ENCODE results near the gene SKAP1.

The SKAP1 gene

DNA sequence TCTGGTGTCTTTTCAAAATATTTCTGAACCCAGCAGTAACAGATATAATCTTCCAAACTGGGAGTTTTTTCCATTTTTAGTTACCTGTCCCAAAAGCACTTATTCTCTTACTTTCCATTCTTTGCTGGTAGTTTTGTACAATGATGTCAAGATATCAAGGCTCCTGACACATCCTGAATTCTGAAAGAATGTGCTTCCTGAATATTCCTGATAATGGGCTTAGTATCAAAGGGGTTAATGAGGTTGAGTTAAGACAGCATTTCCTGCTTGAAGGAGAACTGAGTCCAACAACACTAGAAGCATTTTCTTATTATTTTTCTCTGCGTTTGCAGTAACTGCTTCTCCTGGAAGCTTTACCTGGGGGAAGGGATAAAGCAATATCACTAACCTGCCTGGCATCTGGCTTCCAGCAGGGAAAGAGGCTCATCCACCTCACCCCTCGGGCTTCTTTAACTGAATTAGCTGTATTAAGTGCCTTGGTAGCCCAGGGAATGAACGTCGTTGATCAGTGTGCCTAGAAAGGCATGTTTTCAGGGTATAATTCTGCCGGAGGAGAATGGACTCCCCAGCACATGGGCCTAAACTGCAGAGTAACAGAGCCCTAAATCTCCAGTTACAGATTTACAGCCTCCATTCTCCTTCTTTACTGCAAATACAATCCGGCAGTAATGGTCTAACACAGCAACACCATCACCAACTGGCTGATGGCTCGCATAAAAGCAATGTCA, 188.1 kb downstream of the SKAP1 start:
- no peak for DNase-seq (ENCODE audit: low read depth)

DNA sequence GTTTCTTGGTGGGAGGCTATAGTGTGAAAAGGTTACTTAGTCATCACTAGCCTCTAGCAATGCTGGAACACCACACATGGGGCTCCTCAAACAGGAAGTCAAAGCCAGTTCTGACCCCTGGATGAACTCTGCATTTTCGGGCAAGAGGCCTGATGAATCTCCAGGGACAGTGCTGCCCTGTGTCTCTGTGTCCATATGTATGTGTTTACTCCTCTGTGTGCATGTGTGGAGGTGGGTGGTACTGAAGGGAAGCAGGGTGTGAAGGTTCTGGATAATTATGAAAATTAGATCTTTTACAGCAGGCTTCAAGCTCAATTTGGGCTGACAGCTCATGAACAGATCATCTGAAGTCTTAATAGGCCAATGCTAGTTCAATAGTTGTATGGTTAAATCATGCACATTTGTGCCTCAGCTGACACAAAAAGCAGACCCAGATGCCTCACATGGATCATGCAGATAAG, 188.9 kb downstream of the SKAP1 start:
- no peak for DNase-seq (ENCODE audit: low read depth)

DNA sequence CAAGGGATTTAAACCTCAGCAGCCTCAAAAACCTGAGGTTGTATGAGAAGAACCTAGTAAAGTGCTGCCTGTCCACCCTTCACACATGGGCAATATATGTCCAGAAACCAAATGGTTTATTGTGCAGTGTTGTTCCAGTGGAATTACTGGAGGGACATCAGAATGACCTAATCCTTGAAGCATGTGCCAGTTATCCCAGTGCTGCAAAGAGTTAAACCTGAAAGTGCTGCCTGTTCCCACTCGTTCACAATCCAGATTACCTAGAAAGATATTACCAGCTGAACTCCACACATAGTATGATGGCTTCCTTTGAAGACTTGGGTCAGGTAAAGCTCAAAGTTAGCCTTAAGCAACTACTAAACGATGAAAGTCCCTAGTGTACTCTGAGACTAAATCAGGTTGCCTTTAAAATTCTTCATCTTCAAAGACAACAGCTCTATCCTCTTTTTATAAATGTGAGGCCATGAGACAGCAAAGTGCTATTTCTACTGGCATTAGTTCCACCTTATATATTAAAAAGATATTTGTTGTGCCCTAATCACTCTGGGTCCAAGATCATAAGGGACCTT, 189.4 kb downstream of the SKAP1 start:
- no peak for DNase-seq (ENCODE audit: low read depth)

DNA sequence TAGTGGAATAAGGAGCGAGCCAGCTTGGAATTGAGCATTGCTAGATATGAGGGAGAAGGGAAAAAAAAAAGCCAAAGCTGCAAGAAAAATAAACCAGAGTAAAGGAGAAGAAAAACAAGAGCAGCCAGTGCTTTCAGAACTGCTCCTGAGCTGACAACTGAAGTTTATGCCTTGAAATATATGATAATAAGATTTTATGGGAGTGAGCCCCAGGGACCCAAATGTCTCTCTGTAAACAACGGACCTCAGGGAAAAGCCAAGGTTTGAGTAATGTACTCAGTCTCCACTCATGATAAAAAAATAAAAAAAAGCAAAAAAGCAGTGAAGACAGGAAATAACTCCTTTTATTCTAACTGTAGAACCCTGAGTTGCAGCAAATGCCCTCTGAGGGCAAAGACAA, 189.9 kb downstream of the SKAP1 start:
- DNase-seq (ENCODE audit: low read depth) = no peak

DNA sequence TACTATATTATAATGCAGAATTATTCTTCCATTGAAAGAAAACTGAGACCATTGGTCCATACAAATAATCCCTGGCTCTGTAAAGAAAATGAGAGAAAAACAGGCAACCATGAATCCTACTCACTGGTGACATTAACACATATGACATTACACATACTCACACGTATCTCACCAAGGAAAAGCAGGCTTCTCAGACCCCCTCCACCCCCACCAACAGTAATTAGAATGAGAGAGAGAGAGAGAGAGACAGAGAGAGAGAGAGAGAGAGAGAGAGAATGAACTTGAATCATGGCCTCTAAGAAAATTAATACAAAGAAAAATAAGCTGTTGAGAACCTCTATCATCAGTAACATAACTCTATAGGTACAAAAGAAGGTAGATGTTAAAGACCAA, 190.4 kb downstream of the SKAP1 start:
- DNase-seq (ENCODE audit: low read depth) = no peak

DNA sequence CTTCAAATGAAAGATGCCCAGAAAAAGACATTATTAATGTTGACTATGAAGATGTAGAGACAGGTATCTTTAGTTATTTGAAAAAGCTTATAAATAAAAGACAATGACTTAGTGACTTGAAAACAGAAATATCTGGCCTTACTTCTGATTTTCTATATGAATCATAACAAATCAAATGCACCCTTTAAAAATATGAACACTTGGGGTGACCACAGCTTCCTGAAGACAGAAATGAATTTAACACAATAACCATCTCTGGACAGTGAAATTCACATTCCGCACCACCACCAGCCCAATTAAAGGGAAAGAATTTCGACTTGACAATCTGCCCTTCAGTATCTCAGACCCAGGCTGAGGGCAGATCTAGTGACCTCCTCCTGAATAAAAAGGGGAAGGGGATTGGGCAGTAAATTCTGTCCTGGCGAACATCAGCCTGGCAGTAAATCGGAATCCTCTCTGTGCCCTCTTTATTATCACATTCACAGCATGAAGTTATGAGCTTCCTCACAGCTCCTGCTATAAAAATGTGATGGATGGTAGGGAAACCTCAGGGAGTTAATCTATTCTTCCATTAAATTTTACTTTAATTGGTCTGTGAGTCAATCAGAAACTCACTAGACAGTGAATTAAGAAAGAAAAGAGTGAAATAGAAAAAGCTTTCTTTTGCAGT, 190.9 kb downstream of the SKAP1 start:
- DNase-seq (ENCODE audit: low read depth) = no peak

DNA sequence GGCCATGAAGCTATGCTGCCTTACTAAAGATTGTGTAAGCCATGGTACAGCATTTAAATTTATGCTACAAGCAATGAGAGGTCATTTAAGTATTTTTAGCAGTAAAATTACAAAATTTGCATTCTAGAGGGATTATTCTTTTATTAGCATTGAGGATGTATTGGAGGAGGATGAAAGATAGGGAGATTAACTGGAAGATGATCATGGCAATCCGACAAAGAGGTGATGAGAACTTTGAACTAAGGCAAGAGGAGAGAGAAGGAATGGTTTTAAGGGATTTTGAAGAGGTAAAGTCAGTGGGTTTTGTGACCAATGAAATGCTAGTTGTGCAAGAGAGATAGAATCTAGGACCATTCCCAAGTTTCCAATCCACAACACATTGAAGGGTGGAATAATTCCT, 192.6 kb downstream of the SKAP1 start:
- DNase-seq (ENCODE audit: low read depth) = no peak

DNA sequence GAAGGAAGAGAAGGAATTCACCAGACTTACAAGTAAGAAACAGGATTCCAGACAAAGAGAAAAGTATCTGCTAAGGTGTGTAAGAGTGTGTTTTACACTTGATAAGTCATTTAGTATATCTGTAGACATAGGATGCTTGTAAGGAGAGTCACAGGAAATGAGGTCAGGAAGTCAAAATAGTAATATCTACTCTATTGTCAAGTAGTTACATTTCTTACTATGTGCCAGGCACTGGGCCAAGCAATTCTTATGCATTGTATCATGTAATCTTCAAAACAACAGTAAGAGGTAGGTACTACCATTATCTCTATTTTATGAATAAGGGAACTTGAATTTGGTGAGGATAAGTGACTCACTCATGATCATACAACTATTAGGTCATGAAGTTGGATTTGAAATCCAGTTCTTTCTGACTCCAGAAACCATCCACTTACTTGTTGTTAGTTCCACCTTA, 193.3 kb downstream of the SKAP1 start:
- no peak for DNase-seq (ENCODE audit: low read depth)

DNA sequence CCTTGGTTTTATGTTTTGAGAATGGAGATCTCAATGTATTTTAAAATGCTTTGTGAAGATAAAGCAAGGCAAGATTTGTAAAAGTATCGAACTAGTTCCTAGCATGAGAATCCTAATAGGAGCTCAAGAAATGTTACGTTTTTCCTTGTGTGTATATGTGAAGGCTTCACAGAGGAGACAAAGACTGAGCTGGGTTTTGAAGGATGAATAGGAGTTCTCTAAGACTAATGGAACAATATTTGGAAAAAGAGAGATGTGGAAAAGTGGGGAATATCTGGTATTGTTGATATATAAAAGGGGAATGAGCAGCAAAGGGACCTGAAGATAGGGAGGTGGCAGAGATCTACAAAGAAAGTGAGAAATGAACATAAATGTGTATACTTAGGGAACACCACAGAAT, 195.1 kb downstream of the SKAP1 start:
- DNase-seq (ENCODE audit: low read depth) = no peak

DNA sequence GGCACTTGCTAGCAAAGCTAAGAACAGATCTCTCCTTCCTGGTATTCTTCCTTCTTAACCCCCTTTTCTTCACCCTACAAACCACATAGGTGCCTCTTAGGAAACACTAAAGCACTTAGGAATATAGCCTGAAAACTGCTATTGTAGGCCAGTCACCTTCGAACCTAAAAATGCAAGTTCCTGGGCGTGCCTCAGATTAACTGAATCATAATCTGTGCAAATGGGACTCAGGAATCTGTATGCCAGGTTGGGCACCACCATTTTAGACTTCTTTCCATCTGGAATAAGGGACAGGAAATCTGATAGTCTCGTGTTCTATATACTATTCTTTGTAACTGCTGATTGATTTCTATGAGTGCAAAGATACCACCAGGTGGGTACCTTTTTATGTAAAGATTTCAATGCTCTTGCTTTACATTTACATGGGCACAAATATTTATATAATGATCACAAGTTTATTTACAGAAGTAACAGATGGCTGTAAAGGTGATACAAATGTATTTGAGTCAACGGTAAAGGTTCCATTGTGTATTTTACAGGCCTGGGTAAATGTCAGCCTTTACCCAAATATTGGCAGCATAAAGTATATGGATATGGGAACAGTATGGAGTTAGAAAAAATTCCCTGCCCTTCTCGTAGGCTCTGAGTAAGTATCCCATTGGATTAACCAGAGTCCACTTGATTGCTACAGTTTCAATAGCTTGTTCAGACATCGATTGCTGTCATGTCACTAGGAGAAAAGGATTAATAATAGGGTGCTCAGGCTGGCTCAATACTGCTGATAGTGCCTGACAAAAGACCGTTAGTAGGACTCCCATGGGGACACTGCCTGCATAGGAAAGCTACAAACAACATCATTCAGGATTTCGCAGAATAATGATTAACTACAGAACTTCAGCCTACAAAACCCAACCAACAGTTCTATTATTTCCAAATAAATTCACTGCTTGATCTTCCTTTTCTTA, 197.7 kb downstream of the SKAP1 start:
- no peak for DNase-seq (ENCODE audit: low read depth)

DNA sequence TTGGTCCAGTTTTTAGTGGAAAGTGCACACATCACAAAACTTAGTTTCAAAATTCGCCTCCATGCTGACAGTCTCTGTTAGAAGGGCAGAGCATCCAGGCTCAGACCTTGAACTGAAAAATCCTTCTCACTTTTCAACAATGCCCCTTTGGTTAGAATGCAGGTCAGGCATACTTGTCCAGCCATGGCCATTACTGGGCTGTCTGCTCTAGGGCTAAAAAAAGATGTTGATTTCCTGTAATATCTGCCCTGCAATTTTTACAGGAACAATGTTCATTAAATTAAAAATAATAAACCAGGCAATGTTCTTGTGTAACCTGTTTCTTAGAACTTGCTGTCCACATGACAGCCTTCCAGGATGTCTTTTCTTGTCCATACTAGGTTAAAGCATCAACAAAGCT, 200.1 kb downstream of the SKAP1 start:
- DNase-seq (ENCODE audit: low read depth) = no peak

DNA sequence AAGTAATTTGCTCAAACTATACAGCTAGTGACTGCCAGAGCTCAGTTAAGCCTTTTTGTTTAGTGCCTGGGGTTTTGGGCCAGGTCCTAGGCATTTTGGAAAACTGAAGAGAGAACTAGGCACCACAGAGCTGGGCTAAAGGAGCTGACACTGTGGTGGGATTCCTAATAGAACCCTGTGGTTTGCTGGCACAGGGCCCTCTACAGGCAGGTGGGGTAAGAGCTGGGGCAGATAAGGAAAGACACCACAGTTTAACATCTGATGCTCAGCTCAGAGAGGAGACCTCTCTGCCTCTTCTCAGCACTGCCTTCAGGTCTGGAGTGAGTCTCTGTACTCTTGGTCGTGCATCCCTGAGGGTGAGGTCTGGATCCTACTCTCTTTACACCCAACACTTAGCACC, 201.3 kb downstream of the SKAP1 start:
- DNase-seq (ENCODE audit: low read depth) = no peak

DNA sequence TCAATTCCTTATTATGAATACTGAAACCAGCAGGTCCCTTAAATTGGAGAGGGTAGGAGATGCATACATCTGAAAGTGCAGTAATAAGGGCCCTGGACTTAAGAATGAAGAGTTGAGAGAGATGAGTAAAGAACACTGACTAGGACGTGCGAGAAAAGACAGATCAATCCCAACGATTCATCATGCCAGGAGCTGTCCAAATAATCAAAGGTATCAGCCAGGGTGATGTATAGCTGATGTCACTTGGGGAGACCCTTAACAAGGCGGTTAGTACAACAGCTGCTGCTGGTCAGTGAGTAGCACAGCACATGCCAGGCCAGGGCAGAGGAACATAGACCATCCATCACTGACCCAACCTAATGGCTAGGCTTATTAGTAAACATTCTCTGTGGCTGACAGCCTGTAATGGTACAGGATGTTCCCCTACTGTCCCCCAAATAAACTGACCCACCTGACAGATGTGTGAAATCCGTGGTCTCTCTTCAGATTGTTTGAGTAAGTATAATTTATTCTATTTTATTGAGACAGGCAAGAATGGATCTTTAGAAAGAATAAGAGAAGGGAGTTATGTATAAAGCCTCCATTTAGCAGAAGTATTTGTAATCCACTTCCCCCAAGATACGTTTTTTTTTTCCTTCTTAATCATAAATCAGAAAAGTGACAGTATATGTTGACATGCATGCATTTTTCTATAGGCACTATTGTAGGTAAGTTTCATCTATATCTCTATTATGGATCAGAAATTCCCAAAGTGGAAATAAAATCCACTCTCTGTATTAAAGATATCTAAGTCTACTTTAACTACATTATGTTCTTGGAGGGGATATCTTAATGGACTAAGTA, 204.1 kb downstream of the SKAP1 start:
- DNase-seq (ENCODE audit: low read depth) = no peak

DNA sequence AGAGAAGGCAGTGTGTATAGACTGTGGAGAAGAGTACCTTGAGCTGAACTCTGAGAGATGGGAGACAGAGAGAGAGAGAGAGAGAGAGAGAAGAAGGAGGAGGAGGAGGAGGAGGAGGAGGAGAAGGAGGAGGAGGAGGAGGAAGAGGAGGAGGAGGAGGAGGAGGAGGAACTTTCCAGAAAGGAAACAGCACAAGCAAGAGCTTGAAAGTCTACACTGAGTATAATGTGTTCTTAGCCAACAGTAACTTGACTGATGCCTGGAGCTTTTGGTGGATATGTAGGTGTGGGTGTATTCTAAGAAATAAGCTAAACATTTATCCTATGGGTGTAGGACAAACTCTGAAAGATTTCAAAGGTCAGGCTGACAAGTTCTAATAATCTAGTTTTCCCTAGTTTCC, 206.1 kb downstream of the SKAP1 start:
- no peak for DNase-seq (ENCODE audit: low read depth)

DNA sequence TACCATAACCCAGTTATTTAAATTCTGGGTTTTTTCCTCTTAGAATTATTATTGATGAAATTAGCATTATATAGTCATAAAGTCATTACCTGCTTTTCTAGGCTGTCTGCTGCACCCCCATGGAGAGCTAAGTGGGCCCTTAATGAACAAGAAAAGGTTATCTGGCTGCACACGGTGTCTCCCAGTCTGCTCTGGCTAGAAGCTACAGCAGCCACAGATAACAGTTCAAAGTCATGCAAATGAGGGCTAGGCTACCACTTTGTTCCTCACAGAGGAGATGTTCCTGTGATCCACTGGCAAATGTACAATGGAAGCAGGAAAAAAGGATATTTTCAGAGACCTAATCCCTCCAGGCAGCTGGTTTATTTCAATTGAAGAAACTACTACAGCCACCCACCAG, 210.4 kb downstream of the SKAP1 start:
- no peak for DNase-seq (ENCODE audit: low read depth)

DNA sequence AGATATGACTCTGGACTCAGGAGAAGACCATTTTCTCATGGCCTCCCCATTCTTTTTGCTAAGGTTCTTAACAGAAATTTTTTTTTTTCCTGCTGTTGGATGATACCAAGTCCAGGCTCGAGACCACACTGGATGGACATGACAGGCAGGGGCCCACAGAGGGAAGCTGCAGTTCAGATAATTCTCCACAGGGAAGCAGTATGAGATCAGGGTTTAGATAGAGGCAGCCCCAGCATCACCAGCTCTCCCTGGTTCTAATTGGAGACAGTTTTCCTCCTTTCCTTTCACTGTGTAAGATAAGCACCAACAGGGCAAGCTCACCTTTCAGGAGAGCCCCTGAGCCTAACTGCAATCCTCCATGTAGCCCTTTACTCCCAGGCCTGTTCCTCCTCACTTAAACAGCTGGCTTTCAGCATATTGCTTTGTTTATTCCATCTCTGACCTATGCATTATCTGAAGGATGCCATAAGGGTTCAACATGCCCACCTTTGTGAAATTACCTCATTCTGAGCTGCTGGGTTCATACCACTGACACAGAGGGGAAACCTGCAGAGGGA, 214.4 kb downstream of the SKAP1 start:
- DNase-seq (ENCODE audit: low read depth) = no peak

DNA sequence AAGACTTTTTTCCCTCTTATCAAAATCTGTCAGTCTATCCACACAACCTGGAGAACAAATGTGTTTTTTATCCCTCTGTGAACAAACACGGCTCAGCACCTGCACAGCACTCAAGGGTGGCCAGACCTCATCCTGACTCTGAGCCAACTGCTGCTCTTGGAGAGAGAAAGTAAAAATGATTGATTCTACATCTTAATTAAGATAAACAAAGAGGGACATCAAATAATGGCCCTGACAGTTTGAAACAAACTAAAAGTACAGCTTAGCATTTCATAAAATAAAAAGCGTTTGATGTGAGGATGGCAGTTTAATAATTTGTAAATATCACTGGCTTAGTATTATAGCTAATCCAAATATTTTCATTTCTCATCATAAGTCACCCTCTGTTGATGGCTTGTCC, 216.2 kb downstream of the SKAP1 start:
- no peak for DNase-seq (ENCODE audit: low read depth)

DNA sequence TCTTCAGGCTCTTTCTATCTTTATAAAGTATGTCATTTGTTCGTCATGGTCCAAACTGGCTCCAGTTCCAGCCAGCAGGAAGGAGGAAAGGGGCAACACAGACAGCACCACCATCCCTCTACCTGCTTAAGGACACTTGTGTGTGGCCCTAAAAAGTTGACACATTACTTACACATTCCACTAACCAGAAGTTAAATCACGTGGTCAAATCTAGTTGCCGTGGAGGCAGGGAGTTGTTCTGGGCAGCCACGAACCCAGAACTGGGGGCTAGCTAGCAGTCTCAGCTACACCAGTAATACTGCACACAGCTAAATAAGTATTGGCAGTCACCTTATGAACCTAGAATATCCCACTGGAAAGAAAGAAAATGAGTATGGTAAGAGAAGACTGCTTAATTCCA, 218.2 kb downstream of the SKAP1 start:
- DNase-seq (ENCODE audit: low read depth) = no peak

DNA sequence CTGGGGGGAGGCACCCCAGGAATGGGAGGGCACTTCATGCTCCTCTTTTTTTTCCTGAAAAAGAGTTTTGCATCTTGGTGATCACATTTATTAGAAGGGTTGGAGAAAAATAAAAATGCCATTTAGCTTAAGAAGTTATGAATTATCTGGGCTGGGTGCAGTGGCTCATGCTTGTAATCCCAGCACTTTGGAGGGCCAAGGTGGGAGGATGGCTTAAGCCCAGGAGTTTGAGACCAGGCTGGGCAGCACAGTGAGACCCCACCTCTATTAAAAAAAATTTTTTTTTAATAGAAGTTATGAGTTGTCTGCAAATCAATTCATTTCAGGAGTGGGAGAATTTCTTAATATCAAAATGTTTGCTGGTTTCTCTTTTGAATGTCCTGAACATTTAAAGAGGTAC, 219.0 kb downstream of the SKAP1 start:
- DNase-seq (ENCODE audit: low read depth) = no peak

DNA sequence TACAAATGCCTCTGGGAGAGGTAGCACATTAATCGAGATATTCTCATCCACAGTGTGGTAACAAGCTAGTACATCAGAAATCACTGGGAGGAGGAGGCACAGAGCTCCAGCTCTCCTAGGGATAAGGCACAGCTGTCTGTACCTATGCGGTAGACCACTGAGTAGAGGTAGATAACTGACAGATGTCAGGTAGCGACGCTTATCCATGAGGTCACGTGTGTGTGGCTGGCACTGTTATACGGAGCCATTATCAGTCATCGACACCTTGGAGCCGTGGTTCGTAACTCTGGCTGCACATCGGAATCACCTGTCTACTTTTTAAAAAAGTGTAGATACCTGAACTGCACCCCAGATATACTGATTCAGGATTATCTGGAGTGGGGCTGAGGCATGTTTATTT, 220.0 kb downstream of the SKAP1 start:
- DNase-seq (ENCODE audit: low read depth) = no peak
